SU-DHL-6 (cell line): Measurements from ENCODE around the gene CABLES2.

Source experiments
- H2AFZ ChIP-seq: fragments of 200-600 bp; sonication (generic); 2 replicates; pipeline ENCODE4 v1.6.1; 2014; ENCODE audit warnings: low read depth, mild to moderate bottlenecking, moderate library complexity, mixed read lengths, antibody characterized with exemption, low read length; ENCODE audit not compliant: severe bottlenecking
- H3F3A ChIP-seq: fragments of 200-600 bp; shearing (Covaris generic); 2 replicates; pipeline ENCODE4 v1.6.0; 2016; ENCODE audit warnings: antibody characterized with exemption, mild to moderate bottlenecking; ENCODE audit not compliant: insufficient read depth
- H3K27ac ChIP-seq: fragments of 200-600 bp; sonication (generic); 2 replicates; pipeline ENCODE4 v1.5.1; 2016; ENCODE audit warnings: low read depth, mild to moderate bottlenecking, low read length, moderate library complexity, mixed read lengths
- H3K27me3 ChIP-seq: fragments of 200-600 bp; sonication (generic), shearing (Covaris generic); 2 replicates; pipeline ENCODE4 v1.6.0; 2014; ENCODE audit warnings: mild to moderate bottlenecking, low read length
- H3K36me3 ChIP-seq: fragments of 200-600 bp; sonication (generic); 2 replicates; pipeline ENCODE4 v1.6.1; 2014; ENCODE audit warnings: mild to moderate bottlenecking, low read length, mixed read lengths
- H3K4me2 ChIP-seq: fragments of 300-600, 200-600 bp; shearing (Covaris generic), sonication (generic); 2 replicates; pipeline ENCODE4 v1.6.0; 2014; ENCODE audit warnings: low read length, low read depth, mild to moderate bottlenecking; ENCODE audit not compliant: poor library complexity, severe bottlenecking
- H3K4me3 ChIP-seq: fragments of 200-600 bp; sonication (generic); 2 replicates; pipeline ENCODE4 v1.5.1; 2014; ENCODE audit warnings: antibody characterized with exemption, low read length, mild to moderate bottlenecking, mixed read lengths; ENCODE audit not compliant: insufficient read depth, poor library complexity, severe bottlenecking
- H3K79me2 ChIP-seq: fragments of 200-600 bp; sonication (generic); 2 replicates; pipeline ENCODE4 v1.6.1; 2014; ENCODE audit warnings: mild to moderate bottlenecking, low read length, moderate library complexity; ENCODE audit not compliant: insufficient read depth
- H3K9ac ChIP-seq: fragments of 200-600 bp; sonication (generic); 2 replicates; pipeline ENCODE4 v1.7.0; 2014; ENCODE audit warnings: mild to moderate bottlenecking, low read length
- H3K9me2 ChIP-seq: fragments of 200-600 bp; sonication (generic); replicated peaks from 2 replicates; pipeline ENCODE4 v1.6.1; 2014; ENCODE audit warnings: low read length; ENCODE audit not compliant: insufficient read depth
- H3K9me3 ChIP-seq: fragments of 200-600 bp; sonication (generic); 2 replicates; pipeline ENCODE4 v1.6.1; 2014; ENCODE audit warnings: low read length, mixed read lengths; ENCODE audit not compliant: insufficient read depth
- H4K20me1 ChIP-seq: fragments of 200-600 bp; sonication (generic); 2 replicates; pipeline ENCODE4 v1.6.1; 2014; ENCODE audit warnings: low read depth, mild to moderate bottlenecking, antibody characterized with exemption, low read length, moderate library complexity, mixed read lengths
- CTCF ChIP-seq: fragments of 200-600 bp; sonication (generic); IDR thresholded peaks from one replicate; pipeline ENCODE4 v1.5.1; 2017; ENCODE audit warnings: antibody characterized with exemption, mild to moderate bottlenecking, low read length, moderate library complexity; ENCODE audit not compliant: insufficient read depth, poor library complexity, severe bottlenecking
- EZH2phosphoT487 ChIP-seq: fragments of 200-600 bp; sonication (generic), shearing (Covaris generic); conservative IDR thresholded peaks from 2 replicates; pipeline ENCODE4 v1.6.1; 2018; ENCODE audit warnings: mild to moderate bottlenecking, antibody characterized with exemption, low read length, moderate library complexity, mixed read lengths

The CABLES2 gene

GRCh38 chr20:62404112-62404665 lies 2.9 kb downstream of the CABLES2 start:
- Histone ChIP-seq H2AFZ (no peak overlapping the region), H3K27ac (no peak overlapping the region), H3K36me3 (no peaks in the 10 kb centered on the region), H4K20me1 (no peaks in the 10 kb centered on the region), H3K9ac (no peak overlapping the region), H3K9me2 (no peaks in the 10 kb centered on the region), H3K79me2 (peaks cover 11% of the 10 kb centered on the region), H3K4me3 (no peak overlapping the region), H3K27me3 (no peaks in the 10 kb centered on the region), H3K9me3 (no peaks in the 10 kb centered on the region), H3K4me2 (no peak overlapping the region), H3F3A (no peaks in the 10 kb centered on the region)
- TF ChIP-seq CTCF, result no peak
- TF ChIP-seq EZH2phosphoT487, result no peak

- H3K9ac ChIP-seq, result no peak overlapping the region
- H4K20me1 ChIP-seq, result no peaks in the 10 kb centered on the region
- no peak overlapping the region for H3K4me2 ChIP-seq
- no peak overlapping the region for H2AFZ ChIP-seq
- TF ChIP-seq EZH2phosphoT487 (no peak), CTCF (no peak)
- 0 out of 2 replicates have a peak, but pooled peaks cover under 1% of the 10 kb centered on the region for H3F3A ChIP-seq
- no peak overlapping the region for H3K27ac ChIP-seq
- H3K4me3 ChIP-seq, result no peak overlapping the region
- H3K79me2 ChIP-seq, result peaks cover 11% of the 10 kb centered on the region
- H3K9me3 ChIP-seq, result no peaks in the 10 kb centered on the region
- no peaks in the 10 kb centered on the region for H3K27me3 ChIP-seq
- no peaks in the 10 kb centered on the region for H3K9me2 ChIP-seq
- H3K36me3 ChIP-seq, result no peaks in the 10 kb centered on the region
These were observed 3.8 kb downstream of the CABLES2 start for GRCh38 chr20:62403331-62403730.

GRCh38 chr20:62402456-62403150 lies 4.5 kb downstream of the CABLES2 start:
- no peaks in the 10 kb centered on the region for H3K27me3 ChIP-seq
- no peak overlapping the region for H3K4me3 ChIP-seq
- H3K4me2 ChIP-seq, result no peak overlapping the region
- H3K9me2 ChIP-seq, result no peaks in the 10 kb centered on the region
- H4K20me1 ChIP-seq, result no peaks in the 10 kb centered on the region
- TF ChIP-seq CTCF (no peak), EZH2phosphoT487 (no peak)
- 0 out of 2 replicates have a peak, but pooled peaks cover 3% of the 10 kb centered on the region for H3F3A ChIP-seq
- H2AFZ ChIP-seq, result no peak overlapping the region
- no peak overlapping the region for H3K9ac ChIP-seq
- H3K36me3 ChIP-seq, result no peaks in the 10 kb centered on the region
- H3K27ac ChIP-seq, result no peak overlapping the region
- H3K9me3 ChIP-seq, result no peaks in the 10 kb centered on the region
- H3K79me2 ChIP-seq, result peaks cover 11% of the 10 kb centered on the region
